ENCODE results near the gene MARCHF10.

DNA sequence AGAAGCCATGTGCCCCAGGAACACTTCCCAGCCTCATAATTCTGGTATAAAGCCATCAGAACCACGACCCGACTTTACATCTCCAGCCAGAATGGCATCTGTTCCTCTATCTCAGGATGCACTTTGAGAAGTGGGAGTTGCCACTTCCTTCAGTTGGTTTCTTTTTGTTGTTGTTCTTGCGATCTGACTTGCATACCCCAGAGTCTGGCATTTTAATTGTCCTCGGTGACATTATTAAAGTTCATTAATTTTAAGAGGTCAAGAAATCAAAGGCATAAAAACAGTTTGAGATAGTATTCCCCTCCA is 13.5 kb downstream of the MARCHF10 start:
- no peak for TF ChIP-seq CTCF (IDR thresholded peaks at IDR 0.05)
- TF ChIP-seq EP300 (IDR thresholded peaks at IDR 0.05) = no peak
- TF ChIP-seq POLR2AphosphoS5 (IDR thresholded peaks at IDR 0.05) = no peak
- TF ChIP-seq POLR2A (IDR thresholded peaks at IDR 0.05; ENCODE audit: low read depth) = no peak
